A549 (cell line): ENCODE results near the gene LAMB2. TPM values are rescaled to one million over a fixed set of nuclear protein-coding genes. Genes with fewer than 3 reads are reported as not detected.
A peak's percentile ranks its signal among the peaks of the same experiment; 100 is the strongest.

Experiments used
- ATAC-seq, 2 experiments: fragments of 200-7000 bp in 1 of 2; fragments of >200 bp in 1 of 2; cut with Nextera tagmentation in 1 of 2; cut with Tn5 transposase in 1 of 2; 3 replicates each; pipeline versions ENCODE4 v1.8.0 to v1.9.1; 2018 to 2020; ENCODE audit warnings: mild to moderate bottlenecking in 1 of 2, moderate library complexity in 1 of 2
- CTCF ChIA-PET: fragments of 300-600 bp; sonication (Branson Sonifier 250); formaldehyde crosslinking; extraction: SDS; loops from one replicate; lab custom pipeline; 2021; ENCODE audit warnings: antibody characterized with exemption, inconsistent platforms; lab: Yijun Ruan, JAX
- POLR2A ChIA-PET: fragments of 350-600 bp; formaldehyde crosslinking; extraction: SDS; loops from one replicate; lab custom pipeline; 2021; ENCODE audit warnings: antibody characterized with exemption, inconsistent platforms; lab: Yijun Ruan, JAX
- DNase-seq, 2 experiments: peaks; one replicate each; pipeline versions ENCODE4 v3.0.0 to v3.0.0-alpha.2; 2011 to 2016; ENCODE audit warnings: low read depth in 1 of 2, low spot score in 1 of 2
- FAIRE-seq: peaks from 2 replicates; lab custom pipeline; 2011; peaks lifted over from hg19 to GRCh38; lab: Jason Lieb, UNC
- H3K27ac ChIP-seq, 2 experiments: fragments of >200 bp; sonication (Bioruptor Twin); formaldehyde crosslinking; 3 replicates each; pipeline ENCODE4 v1.5.1; 2016 to 2017
- H3K4me1 ChIP-seq: fragments of >200 bp; sonication (Bioruptor Twin); formaldehyde crosslinking; 3 replicates; pipeline ENCODE4 v1.6.1; 2016
- H3K4me2 ChIP-seq: fragments of >200 bp; sonication (Bioruptor Twin); formaldehyde crosslinking; 3 replicates; pipeline ENCODE4 v1.6.1; 2016
- H3K4me3 ChIP-seq: fragments of >200 bp; sonication (Bioruptor Twin); formaldehyde crosslinking; 3 replicates; pipeline ENCODE4 v1.5.1; 2016
- H3K9me3 ChIP-seq: fragments of >200 bp; sonication (Bioruptor Twin); formaldehyde crosslinking; 3 replicates; pipeline ENCODE4 v1.6.1; 2016
- BCL3 ChIP-seq: fragments of >200 bp; sonication (Bioruptor Twin); formaldehyde crosslinking; IDR thresholded peaks from 3 replicates; pipeline ENCODE4 v1.6.1; 2016
- CBX8 ChIP-seq: fragments of 200-600 bp; sonication (generic); IDR thresholded peaks from 2 replicates; pipeline ENCODE4 v1.6.1; 2016
- EHMT2 ChIP-seq: fragments of 200-600 bp; sonication (generic); IDR thresholded peaks from 2 replicates; pipeline ENCODE4 v1.6.1; 2016; ENCODE audit warnings: antibody characterized with exemption, low read depth, mild to moderate bottlenecking, moderate library complexity
- ESRRA ChIP-seq: fragments of 150-350 bp; IDR thresholded peaks from 2 replicates; pipeline ENCODE4 v1.6.1; 2014; ENCODE audit warnings: mild to moderate bottlenecking, low read length, borderline replicate concordance
- FOSB ChIP-seq: fragments of 250-450 bp; sonication (Bioruptor Pico); IDR thresholded peaks from 2 replicates; pipeline ENCODE4 v1.5.0; 2020; ENCODE audit warnings: mild to moderate bottlenecking, moderate library complexity
- FOXS1 ChIP-seq: fragments of 250-450 bp; sonication (Bioruptor Pico); IDR thresholded peaks from 2 replicates; pipeline ENCODE4 v1.5.0; 2020; ENCODE audit warnings: mild to moderate bottlenecking, moderate library complexity
- HEYL ChIP-seq: fragments of 250-450 bp; sonication (Bioruptor Pico); IDR thresholded peaks from 2 replicates; pipeline ENCODE4 v1.8.0; 2021; ENCODE audit warnings: mild to moderate bottlenecking, moderate library complexity
- JUN ChIP-seq, 2 experiments: fragments of >200 bp; sonication (Bioruptor Twin); formaldehyde crosslinking; IDR thresholded peaks; 2 replicates in 1 of 2; 3 replicates in 1 of 2; pipeline ENCODE4 v1.6.1; 2016 to 2017
- MAX ChIP-seq: IDR thresholded peaks from 2 replicates; pipeline ENCODE4 v1.6.1; 2012
- MYC ChIP-seq: IDR thresholded peaks from 2 replicates; pipeline ENCODE4 v1.6.1; 2012; ENCODE audit warnings: mild to moderate bottlenecking, inconsistent platforms, low read length, improper control_type of control experiment, borderline replicate concordance
- NPAS2 ChIP-seq: fragments of 250-450 bp; sonication (Bioruptor Pico); IDR thresholded peaks from 2 replicates; pipeline ENCODE4 v1.8.0; 2022; ENCODE audit warnings: mild to moderate bottlenecking, moderate library complexity, borderline replicate concordance
- PBX3 ChIP-seq: IDR thresholded peaks from 2 replicates; pipeline ENCODE4 v1.6.1; 2012
- PHF8 ChIP-seq: fragments of 200-600 bp; sonication (generic); IDR thresholded peaks from 2 replicates; pipeline ENCODE4 v1.6.1; 2016; ENCODE audit warnings: low read depth, mild to moderate bottlenecking, antibody characterized with exemption, moderate library complexity, borderline replicate concordance
- POLR2A ChIP-seq: IDR thresholded peaks from 2 replicates; pipeline ENCODE4 v1.6.1; 2012; ENCODE audit warnings: mild to moderate bottlenecking, low read length
- RNF2 ChIP-seq: fragments of 200-600 bp; sonication (generic); IDR thresholded peaks from 2 replicates; pipeline ENCODE4 v1.6.1; 2016; ENCODE audit warnings: low read depth, mild to moderate bottlenecking, antibody characterized with exemption, moderate library complexity, borderline replicate concordance
- ZC3H11A ChIP-seq: fragments of 450-650 bp; IDR thresholded peaks from 2 replicates; pipeline ENCODE4 v1.6.1; 2014; ENCODE audit warnings: antibody characterized with exemption, mild to moderate bottlenecking
- ZSCAN20 ChIP-seq: fragments of 250-450 bp; sonication (Bioruptor Pico); IDR thresholded peaks from 2 replicates; pipeline ENCODE4 v1.8.0; 2022; ENCODE audit warnings: mild to moderate bottlenecking, moderate library complexity
- WGBS: methylation state at CpG from one replicate; pipeline ENCODE4 v1.1.6; 2017; ENCODE audit errors: missing lambda C conversion rate; 5-methylcytosine and 5-hydroxymethylcytosine counted together
- polyA plus RNA-seq, 4 experiments: library from polyadenylated mRNA; depleted of rRNA in 3 of 4; stranded (reverse); fragments of >200 nt; fragmentation: RNase III in 1 of 4; extraction: RNeasy Plus Mini Kit Qiagen cat#74134 plus additional on column Dnase treatment in 1 of 4; gene quantifications; 2 replicates in 3 of 4; 3 replicates in 1 of 4; pipeline ENCODE4 v1.2.3, GENCODE V29; 2011 to 2017

LAMB2 gene
- polyA plus RNA-seq, 2 of the 4 experiments (the other 2 are of a cell fraction) = 87.3 to 146 TPM

- 0 out of 3 replicates have a peak, but pooled peaks have one; percentile 45 for TF ChIP-seq BCL3
- TF ChIP-seq, all 56 proteins: peak for 8
Measured at GRCh38 chr3:49165771-49166751, 33.2 kb upstream of the LAMB2 start, which contains the start of gene CCDC71 (continued).

GRCh38 chr3:49164983-49165720, 32.3 kb upstream of the LAMB2 start:
- 90% methylated on average over 2 of the region's 6 CpGs for WGBS
- FAIRE-seq = no peak
- H3K9me3 ChIP-seq = peaks cover 9% of the 10 kb centered on the region
- CTCF ChIA-PET = interaction anchor here (1.6 kb wide), 1 partner anchor 32 kb away, joined by 3 read pairs; no protein-coding TSS in a partner anchor
- H3K27ac ChIP-seq = peak overlapping the region; percentile 95 to 100
- no peak for ATAC-seq
- H3K4me1 ChIP-seq = peaks cover 12% of the 10 kb centered on the region; the same call in 2 of the 3 replicates
- TF ChIP-seq JUN (IDR thresholded peaks at IDR 0.05) = no peak
- no peak for TF ChIP-seq EHMT2
- no peak for TF ChIP-seq MAX
- TF ChIP-seq PHF8 = no peak
- no peak for TF ChIP-seq POLR2A
- no peak for TF ChIP-seq RNF2
- TF ChIP-seq MYC = no peak
- no peak for TF ChIP-seq BCL3
- no peak for TF ChIP-seq CBX8
- TF ChIP-seq FOXS1 (CRISPR knock-in tag) = no peak
- no peak for TF ChIP-seq ZC3H11A
- no peak for TF ChIP-seq ESRRA
- TF ChIP-seq HEYL (CRISPR knock-in tag) = no peak
- TF ChIP-seq NPAS2 = no peak
- TF ChIP-seq PBX3 = no peak
- H3K4me3 ChIP-seq = peak overlapping the region; percentile 96
- H3K4me2 ChIP-seq = peak overlapping the region; percentile 100
- POLR2A ChIA-PET = no interaction called here
- DNase-seq = no peak

- CTCF ChIA-PET = interaction anchor here (0.6 to 1.6 kb wide), 2 partner anchors 22 to 30 kb away, joined by 3 to 7 read pairs; no protein-coding TSS in a partner anchor
- POLR2A ChIA-PET = no interaction called here
- TF ChIP-seq ZSCAN20 (CRISPR knock-in tag) = no peak
- TF ChIP-seq FOSB (CRISPR knock-in tag) = no peak
Measured at GRCh38 chr3:49163609-49164008, 30.8 kb upstream of the LAMB2 start.

More at GRCh38 chr3:49163609-49164008, 30.8 kb upstream of the LAMB2 start:
- no peak overlapping the region for H3K4me3 ChIP-seq
- WGBS = 96% methylated on average over 8 of the region's 8 CpGs
- no peak overlapping the region for H3K27ac ChIP-seq
- no peak overlapping the region for H3K4me2 ChIP-seq
- ATAC-seq (no peak), FAIRE-seq (no peak), DNase-seq (no peak)
- H3K4me1 ChIP-seq = peaks cover 12% of the 10 kb centered on the region; the same call in 2 of the 3 replicates
- H3K9me3 ChIP-seq = peaks cover 9% of the 10 kb centered on the region
